ENCODE data around the gene RNF2. TPM values are rescaled to one million over a fixed set of nuclear protein-coding genes. Genes with fewer than 3 reads are reported as not detected.

The RNF2 gene
- total and polyA plus RNA-seq, 2 of the 13 experiments (the other 11 are each of a cell fraction or from before 2014, with no cell fraction given) = 19.3 to 21.7 TPM

DNA sequence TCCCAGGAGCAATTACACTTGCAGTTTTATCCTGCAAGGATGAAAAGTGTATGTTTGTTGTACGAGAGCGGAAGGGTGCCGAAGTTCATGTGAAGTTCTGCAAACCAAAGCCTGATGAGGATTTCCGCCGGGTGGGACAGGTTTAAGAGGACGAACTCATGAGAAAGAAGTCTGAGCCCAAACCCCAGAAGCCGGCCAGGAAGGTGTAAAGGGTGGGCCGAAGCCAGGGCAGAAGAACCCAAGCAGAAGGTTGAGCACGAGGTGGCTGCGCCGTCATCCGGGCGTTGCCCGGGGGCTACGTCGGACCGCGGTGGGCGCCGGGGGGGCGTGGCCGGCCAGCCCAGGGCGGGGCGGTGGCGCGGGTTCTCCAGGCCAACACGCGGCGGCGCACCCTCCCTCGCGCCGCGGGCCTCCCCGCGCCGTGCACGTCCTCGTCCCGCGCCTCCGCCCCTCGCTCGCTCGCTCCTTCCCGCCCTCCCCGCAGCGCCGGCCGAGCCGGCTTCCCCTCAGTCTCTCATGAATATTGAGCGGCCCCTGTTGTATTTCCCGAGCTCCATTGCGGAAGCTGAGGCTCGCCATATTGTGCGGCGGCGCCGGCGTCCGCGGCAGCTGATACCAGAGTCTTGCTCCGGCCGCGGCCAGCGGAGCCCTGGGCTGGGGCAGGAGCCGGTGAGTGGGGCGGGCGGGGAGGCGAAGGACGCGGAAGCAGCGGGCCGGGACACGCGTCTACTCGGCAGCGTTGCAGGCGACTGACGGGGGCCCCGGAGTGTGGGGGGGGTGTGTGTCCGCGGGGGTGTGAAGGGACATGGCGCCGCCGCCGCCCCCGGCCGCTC is at the start of gene RNF2 (continued):
- TF ChIP-seq, protein P1, sequence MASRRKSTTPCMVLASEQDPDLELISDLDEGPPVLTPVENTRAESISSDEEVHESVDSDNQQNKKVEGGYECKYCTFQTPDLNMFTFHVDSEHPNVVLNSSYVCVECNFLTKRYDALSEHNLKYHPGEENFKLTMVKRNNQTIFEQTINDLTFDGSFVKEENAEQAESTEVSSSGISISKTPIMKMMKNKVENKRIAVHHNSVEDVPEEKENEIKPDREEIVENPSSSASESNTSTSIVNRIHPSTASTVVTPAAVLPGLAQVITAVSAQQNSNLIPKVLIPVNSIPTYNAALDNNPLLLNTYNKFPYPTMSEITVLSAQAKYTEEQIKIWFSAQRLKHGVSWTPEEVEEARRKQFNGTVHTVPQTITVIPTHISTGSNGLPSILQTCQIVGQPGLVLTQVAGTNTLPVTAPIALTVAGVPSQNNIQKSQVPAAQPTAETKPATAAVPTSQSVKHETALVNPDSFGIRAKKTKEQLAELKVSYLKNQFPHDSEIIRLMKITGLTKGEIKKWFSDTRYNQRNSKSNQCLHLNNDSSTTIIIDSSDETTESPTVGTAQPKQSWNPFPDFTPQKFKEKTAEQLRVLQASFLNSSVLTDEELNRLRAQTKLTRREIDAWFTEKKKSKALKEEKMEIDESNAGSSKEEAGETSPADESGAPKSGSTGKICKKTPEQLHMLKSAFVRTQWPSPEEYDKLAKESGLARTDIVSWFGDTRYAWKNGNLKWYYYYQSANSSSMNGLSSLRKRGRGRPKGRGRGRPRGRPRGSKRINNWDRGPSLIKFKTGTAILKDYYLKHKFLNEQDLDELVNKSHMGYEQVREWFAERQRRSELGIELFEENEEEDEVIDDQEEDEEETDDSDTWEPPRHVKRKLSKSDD (CRISPR knock-in tag; IDR thresholded peaks at IDR 0.05; ENCODE audit: low read depth) = no peak
- TF ChIP-seq, protein P2, sequence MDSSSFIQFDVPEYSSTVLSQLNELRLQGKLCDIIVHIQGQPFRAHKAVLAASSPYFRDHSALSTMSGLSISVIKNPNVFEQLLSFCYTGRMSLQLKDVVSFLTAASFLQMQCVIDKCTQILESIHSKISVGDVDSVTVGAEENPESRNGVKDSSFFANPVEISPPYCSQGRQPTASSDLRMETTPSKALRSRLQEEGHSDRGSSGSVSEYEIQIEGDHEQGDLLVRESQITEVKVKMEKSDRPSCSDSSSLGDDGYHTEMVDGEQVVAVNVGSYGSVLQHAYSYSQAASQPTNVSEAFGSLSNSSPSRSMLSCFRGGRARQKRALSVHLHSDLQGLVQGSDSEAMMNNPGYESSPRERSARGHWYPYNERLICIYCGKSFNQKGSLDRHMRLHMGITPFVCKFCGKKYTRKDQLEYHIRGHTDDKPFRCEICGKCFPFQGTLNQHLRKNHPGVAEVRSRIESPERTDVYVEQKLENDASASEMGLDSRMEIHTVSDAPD (CRISPR knock-in tag; IDR thresholded peaks at IDR 0.05) = no peak
- TF ChIP-seq JARID2 (CRISPR knock-in tag; IDR thresholded peaks at IDR 0.05; ENCODE audit: insufficient replicate concordance) = no peak
- TF ChIP-seq KLF6 (CRISPR knock-in tag; IDR thresholded peaks at IDR 0.05) = peak; percentile 31; the same call in 1 of the 2 replicates
- 0 out of 2 replicates have a peak, but pooled peaks have one; percentile 21 for TF ChIP-seq NCOA1 (CRISPR knock-in tag; IDR thresholded peaks at IDR 0.05)
- TF ChIP-seq ATF7-NPFF (CRISPR knock-in tag; IDR thresholded peaks at IDR 0.05; ENCODE audit: low read depth) = no peak; the same call in 1 of the 2 replicates
- TF ChIP-seq ZSCAN29 (CRISPR knock-in tag; conservative IDR thresholded peaks at IDR 0.05) = no peak
- TF ChIP-seq ZNF644 (CRISPR knock-in tag; IDR thresholded peaks at IDR 0.05; ENCODE audit: low read depth) = no peak
- TF ChIP-seq ZNF253 (CRISPR knock-in tag; IDR thresholded peaks at IDR 0.05; ENCODE audit: borderline replicate concordance) = no peak
- no peak for TF ChIP-seq ZNF709 (CRISPR knock-in tag; IDR thresholded peaks at IDR 0.05)
- TF ChIP-seq, protein P3, sequence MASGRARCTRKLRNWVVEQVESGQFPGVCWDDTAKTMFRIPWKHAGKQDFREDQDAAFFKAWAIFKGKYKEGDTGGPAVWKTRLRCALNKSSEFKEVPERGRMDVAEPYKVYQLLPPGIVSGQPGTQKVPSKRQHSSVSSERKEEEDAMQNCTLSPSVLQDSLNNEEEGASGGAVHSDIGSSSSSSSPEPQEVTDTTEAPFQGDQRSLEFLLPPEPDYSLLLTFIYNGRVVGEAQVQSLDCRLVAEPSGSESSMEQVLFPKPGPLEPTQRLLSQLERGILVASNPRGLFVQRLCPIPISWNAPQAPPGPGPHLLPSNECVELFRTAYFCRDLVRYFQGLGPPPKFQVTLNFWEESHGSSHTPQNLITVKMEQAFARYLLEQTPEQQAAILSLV (CRISPR knock-in tag; IDR thresholded peaks at IDR 0.05; ENCODE audit: borderline replicate concordance) = no peak; the same call in 1 of the 2 replicates
- no peak for TF ChIP-seq ZNF451 (CRISPR knock-in tag; IDR thresholded peaks at IDR 0.05)
- TF ChIP-seq, protein P4, sequence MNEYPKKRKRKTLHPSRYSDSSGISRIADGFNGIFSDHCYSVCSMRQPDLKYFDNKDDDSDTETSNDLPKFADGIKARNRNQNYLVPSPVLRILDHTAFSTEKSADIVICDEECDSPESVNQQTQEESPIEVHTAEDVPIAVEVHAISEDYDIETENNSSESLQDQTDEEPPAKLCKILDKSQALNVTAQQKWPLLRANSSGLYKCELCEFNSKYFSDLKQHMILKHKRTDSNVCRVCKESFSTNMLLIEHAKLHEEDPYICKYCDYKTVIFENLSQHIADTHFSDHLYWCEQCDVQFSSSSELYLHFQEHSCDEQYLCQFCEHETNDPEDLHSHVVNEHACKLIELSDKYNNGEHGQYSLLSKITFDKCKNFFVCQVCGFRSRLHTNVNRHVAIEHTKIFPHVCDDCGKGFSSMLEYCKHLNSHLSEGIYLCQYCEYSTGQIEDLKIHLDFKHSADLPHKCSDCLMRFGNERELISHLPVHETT (CRISPR knock-in tag; conservative IDR thresholded peaks at IDR 0.05) = 0 out of 2 replicates have a peak, but pooled peaks have one; percentile 67
- no peak for TF ChIP-seq ZNF549 (CRISPR knock-in tag; IDR thresholded peaks at IDR 0.05)
- TF ChIP-seq ETV5 (CRISPR knock-in tag; IDR thresholded peaks at IDR 0.05; ENCODE audit: borderline replicate concordance) = peak; percentile 38; the same call in 1 of the 2 replicates
- no peak for TF ChIP-seq JUNB (CRISPR knock-in tag; IDR thresholded peaks at IDR 0.05; ENCODE audit: borderline replicate concordance)
- TF ChIP-seq BRD4 (CRISPR knock-in tag; IDR thresholded peaks at IDR 0.05) = 0 out of 2 replicates have a peak, but pooled peaks have one; percentile 7
- no peak; the same call in 1 of the 2 replicates for TF ChIP-seq CBFB (CRISPR knock-in tag; IDR thresholded peaks at IDR 0.05)
- no peak for TF ChIP-seq ZNF101 (CRISPR knock-in tag; IDR thresholded peaks at IDR 0.05; ENCODE audit: borderline replicate concordance, low read depth)
- TF ChIP-seq ZNF34 (CRISPR knock-in tag; IDR thresholded peaks at IDR 0.05; ENCODE audit: borderline replicate concordance) = no peak
- TF ChIP-seq ZNF441 (CRISPR knock-in tag; IDR thresholded peaks at IDR 0.05; ENCODE audit: borderline replicate concordance) = no peak
- TF ChIP-seq ZNF749 (CRISPR knock-in tag; IDR thresholded peaks at IDR 0.05; ENCODE audit: borderline replicate concordance) = peak; percentile 48; the same call in 1 of the 2 replicates
- peak; percentile 57; the same call in 1 of the 2 replicates for TF ChIP-seq ZNF614 (CRISPR knock-in tag; IDR thresholded peaks at IDR 0.05; ENCODE audit: borderline replicate concordance)

All from HepG2 (cell line).